ENCODE measurements around the gene REPIN1. TPM values are rescaled to one million over a fixed set of nuclear protein-coding genes. Genes with fewer than 3 reads are reported as not detected.

REPIN1 gene
- total and polyA plus RNA-seq, 2 donors: 25.2 to 76.7 TPM

DNA sequence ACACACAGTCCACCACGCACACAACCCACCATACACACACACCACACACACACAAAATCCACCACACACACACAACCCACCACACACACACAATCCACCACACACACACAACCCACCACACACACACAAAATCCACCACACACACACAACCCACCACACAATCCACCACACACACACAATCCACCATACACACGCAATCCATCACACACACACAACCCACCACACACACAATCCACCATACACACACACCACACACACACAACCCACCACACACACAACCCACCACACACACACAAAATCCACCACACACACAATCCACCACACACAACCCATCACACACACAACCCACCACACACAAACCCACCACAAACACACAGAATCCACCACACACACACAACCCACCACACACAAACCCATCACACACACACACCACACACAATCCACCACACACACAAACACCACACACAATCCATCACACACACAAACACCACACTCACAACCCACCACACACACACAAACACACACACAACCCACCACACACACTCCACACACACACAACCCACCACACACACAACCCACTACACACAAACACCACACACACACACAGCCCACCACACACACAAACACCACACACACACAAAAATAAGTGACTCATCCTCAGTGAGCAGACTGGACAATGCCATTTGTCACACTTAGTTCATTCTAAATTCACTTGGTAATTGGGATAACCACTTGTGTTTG, 8.8 kb upstream of the REPIN1 start:
- no peak for DNase-seq (ENCODE audit: extremely low spot score)
- 99% methylated on average over 2 of the region's 2 CpGs for WGBS
- Histone ChIP-seq H3K27ac (ENCODE audit: low read depth) (no peak overlapping the region), H3K36me3 (ENCODE audit: insufficient read depth) (no peaks in the 10 kb centered on the region), H3K4me3 (ENCODE audit: low read depth, low read length) (no peak overlapping the region), H3K4me1 (ENCODE audit: insufficient read depth) (no peaks in the 10 kb centered on the region)

DNA sequence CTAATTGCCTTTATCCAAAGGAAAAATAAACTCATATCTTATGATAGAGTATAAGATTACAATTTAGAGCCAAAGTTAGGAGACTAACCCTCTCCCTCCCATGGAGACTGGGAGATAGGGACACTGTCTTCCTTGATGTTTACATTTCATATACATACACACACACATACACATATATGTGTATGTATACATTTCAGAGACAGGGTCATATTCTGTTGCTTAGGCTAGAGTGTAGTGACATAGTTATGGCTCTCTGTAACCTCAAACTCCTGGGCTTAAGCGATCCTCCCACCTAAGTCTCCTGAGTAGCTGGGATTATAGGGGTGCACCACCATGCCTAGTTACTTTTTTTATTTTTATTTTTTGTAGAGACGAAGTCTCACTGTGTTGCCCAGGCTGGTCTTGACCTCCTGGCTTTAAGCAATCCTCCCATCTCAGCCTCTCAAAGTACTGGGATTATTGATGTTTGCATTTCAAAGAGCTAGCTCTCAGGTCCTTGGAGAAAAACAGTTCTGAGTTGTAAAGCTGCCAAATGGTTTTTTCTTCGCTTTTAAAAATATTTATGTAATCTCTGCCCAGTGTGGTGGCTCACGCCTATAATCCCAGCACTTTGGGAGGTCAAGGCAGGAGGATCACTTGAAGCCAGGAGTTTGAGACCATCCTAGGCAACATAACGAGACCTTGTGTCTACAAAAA, 8.1 kb upstream of the REPIN1 start:
- DNase-seq (ENCODE audit: extremely low spot score): no peak
- H3K4me3 ChIP-seq (ENCODE audit: low read depth, low read length): no peak overlapping the region
- H3K4me1 ChIP-seq (ENCODE audit: insufficient read depth): no peaks in the 10 kb centered on the region
- H3K36me3 ChIP-seq (ENCODE audit: insufficient read depth): no peaks in the 10 kb centered on the region
- no peak overlapping the region for H3K27ac ChIP-seq (ENCODE audit: low read depth)
- 65% methylated on average over 5 of the region's 5 CpGs for WGBS

- H3K4me3 ChIP-seq (ENCODE audit: low read depth, low read length): no peak overlapping the region
- H3K27ac ChIP-seq (ENCODE audit: low read depth): no peak overlapping the region
- WGBS: 42% methylated on average over 7 of the region's 7 CpGs
- H3K4me1 ChIP-seq (ENCODE audit: insufficient read depth): no peaks in the 10 kb centered on the region
- H3K36me3 ChIP-seq (ENCODE audit: insufficient read depth): no peaks in the 10 kb centered on the region
- no peak for DNase-seq (ENCODE audit: extremely low spot score)
Observed at GRCh38 chr7:150361402-150361801, 7.2 kb upstream of the REPIN1 start.

GRCh38 chr7:150361807-150362621, 6.6 kb upstream of the REPIN1 start:
- no peak for DNase-seq (ENCODE audit: extremely low spot score)
- Histone ChIP-seq H3K4me3 (ENCODE audit: low read depth, low read length) (no peak overlapping the region), H3K36me3 (ENCODE audit: insufficient read depth) (no peaks in the 10 kb centered on the region), H3K27ac (ENCODE audit: low read depth) (no peak overlapping the region), H3K4me1 (ENCODE audit: insufficient read depth) (no peaks in the 10 kb centered on the region)
- 50% methylated on average over 18 of the region's 18 CpGs for WGBS

DNA sequence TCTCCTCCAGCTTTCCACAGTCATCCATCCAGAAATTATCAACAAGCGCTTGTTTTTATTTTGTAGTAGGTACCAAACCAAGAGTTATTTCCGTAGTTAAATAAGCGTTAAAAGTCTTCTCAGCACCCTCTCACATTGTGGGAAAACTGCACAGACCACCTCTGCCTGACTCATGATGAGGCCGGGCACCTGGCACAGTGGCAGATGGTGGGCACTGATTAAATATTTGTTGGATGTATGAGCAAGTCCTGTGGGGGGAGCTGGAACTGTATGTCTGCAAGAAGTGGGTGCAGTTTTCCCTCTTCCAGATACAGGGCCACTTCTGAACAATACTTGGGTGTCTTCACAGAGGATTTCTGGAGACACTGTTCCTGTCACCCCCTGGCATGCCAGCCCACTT, 5.3 kb upstream of the REPIN1 start:
- H3K4me1 ChIP-seq (ENCODE audit: insufficient read depth): no peaks in the 10 kb centered on the region
- WGBS: 83% methylated on average over 4 of the region's 4 CpGs
- no peak for DNase-seq (ENCODE audit: extremely low spot score)

DNA sequence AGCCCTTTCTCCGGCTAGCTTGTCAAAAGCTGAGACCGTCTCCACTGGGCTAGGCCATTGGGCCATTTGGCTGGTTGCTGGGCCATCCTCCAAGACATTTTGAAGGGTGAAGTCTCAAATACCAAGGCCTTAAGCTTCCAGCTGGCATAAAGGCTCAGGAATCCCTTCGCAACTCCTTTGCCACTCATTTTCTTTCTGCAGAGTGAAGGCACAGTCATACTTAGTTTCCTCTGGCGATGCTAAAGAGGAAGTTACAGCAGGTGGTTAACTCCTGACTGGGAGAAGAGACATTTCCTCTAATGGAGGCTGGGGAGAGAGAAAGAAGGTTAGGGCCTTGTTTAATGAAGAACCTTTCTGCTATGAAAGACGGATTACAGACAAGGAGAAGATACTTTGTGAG, 4.8 kb upstream of the REPIN1 start:
- no peak for DNase-seq (ENCODE audit: extremely low spot score)
- WGBS: 80% methylated on average over 5 of the region's 5 CpGs
- Histone ChIP-seq H3K27ac (ENCODE audit: low read depth) (no peak overlapping the region), H3K4me3 (ENCODE audit: low read depth, low read length) (no peak overlapping the region), H3K4me1 (ENCODE audit: insufficient read depth) (no peaks in the 10 kb centered on the region), H3K36me3 (ENCODE audit: insufficient read depth) (no peaks in the 10 kb centered on the region)

More for the DNA sequence above, 5.3 kb upstream of the REPIN1 start:
- H3K27ac ChIP-seq (ENCODE audit: low read depth): no peak overlapping the region
- no peak overlapping the region for H3K4me3 ChIP-seq (ENCODE audit: low read depth, low read length)
- H3K36me3 ChIP-seq (ENCODE audit: insufficient read depth): no peaks in the 10 kb centered on the region

GRCh38 chr7:150365194-150365593, 3.4 kb upstream of the REPIN1 start:
- no peak for DNase-seq (ENCODE audit: extremely low spot score)
- Histone ChIP-seq H3K27ac (ENCODE audit: low read depth) (no peak overlapping the region), H3K36me3 (ENCODE audit: insufficient read depth) (no peaks in the 10 kb centered on the region), H3K4me1 (ENCODE audit: insufficient read depth) (no peaks in the 10 kb centered on the region), H3K4me3 (ENCODE audit: low read depth, low read length) (no peak overlapping the region)
- 92% methylated on average over 10 of the region's 10 CpGs for WGBS

DNA sequence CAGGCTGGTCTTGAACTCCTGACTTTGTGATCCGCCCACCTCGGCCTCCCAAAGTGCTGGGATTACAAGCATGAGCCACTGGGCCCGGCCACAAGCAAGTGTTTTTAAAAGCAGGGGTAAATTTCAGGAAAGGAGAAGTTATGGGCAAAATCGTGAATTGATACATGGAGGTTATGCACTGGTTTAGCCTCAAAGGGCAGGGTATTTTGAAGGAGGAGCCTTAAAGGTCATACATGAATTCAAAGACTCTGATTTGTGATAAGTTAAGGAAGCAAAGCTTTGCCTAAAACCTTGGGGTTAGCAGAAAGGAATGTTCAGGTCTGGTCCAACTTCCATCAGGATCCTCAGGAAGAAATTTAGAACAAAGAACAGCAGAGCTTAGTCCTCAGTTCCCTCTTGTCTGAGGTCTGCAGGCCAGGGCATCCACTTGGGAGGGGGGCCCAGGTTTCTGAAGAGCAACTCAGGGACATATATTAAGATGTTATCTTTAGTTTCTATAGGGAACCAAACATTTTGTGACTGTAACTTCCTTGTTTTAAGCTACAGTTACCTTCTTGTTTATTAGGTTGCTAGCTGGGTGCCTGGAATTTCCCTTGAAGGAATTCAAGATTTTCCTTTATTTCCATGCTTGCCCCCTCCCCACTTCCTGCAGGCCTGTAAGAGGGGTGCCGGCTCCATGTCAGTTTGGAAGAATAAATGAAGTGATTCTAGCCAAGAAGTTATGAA, 2.8 kb upstream of the REPIN1 start:
- no peak for DNase-seq (ENCODE audit: extremely low spot score)
- Histone ChIP-seq H3K4me3 (ENCODE audit: low read depth, low read length) (no peak overlapping the region), H3K27ac (ENCODE audit: low read depth) (no peak overlapping the region), H3K4me1 (ENCODE audit: insufficient read depth) (no peaks in the 10 kb centered on the region), H3K36me3 (ENCODE audit: insufficient read depth) (no peaks in the 10 kb centered on the region)
- 84% methylated on average over 5 of the region's 5 CpGs for WGBS

GRCh38 chr7:150367677-150368095, 936 bp upstream of the REPIN1 start:
- Histone ChIP-seq H3K4me3 (ENCODE audit: low read depth, low read length) (peak overlapping the region; percentile 86), H3K27ac (ENCODE audit: low read depth) (no peak overlapping the region), H3K36me3 (ENCODE audit: insufficient read depth) (no peaks in the 10 kb centered on the region), H3K4me1 (ENCODE audit: insufficient read depth) (peaks cover 2% of the 10 kb centered on the region)
- 52% methylated on average over 8 of the region's 8 CpGs for WGBS
- no peak for DNase-seq (ENCODE audit: extremely low spot score)

GRCh38 chr7:150368884-150369747, 494 bp downstream of the REPIN1 start:
- no peaks in the 10 kb centered on the region for H3K36me3 ChIP-seq (ENCODE audit: insufficient read depth)
- under 1% methylated on average over 58 of the region's 58 CpGs for WGBS
- H3K4me3 ChIP-seq (ENCODE audit: low read depth, low read length): peak overlapping the region; percentile 86
- peaks cover 2% of the 10 kb centered on the region for H3K4me1 ChIP-seq (ENCODE audit: insufficient read depth)
- peak overlapping the region; percentile 92 for H3K27ac ChIP-seq (ENCODE audit: low read depth)
- no peak for DNase-seq (ENCODE audit: extremely low spot score)

DNA sequence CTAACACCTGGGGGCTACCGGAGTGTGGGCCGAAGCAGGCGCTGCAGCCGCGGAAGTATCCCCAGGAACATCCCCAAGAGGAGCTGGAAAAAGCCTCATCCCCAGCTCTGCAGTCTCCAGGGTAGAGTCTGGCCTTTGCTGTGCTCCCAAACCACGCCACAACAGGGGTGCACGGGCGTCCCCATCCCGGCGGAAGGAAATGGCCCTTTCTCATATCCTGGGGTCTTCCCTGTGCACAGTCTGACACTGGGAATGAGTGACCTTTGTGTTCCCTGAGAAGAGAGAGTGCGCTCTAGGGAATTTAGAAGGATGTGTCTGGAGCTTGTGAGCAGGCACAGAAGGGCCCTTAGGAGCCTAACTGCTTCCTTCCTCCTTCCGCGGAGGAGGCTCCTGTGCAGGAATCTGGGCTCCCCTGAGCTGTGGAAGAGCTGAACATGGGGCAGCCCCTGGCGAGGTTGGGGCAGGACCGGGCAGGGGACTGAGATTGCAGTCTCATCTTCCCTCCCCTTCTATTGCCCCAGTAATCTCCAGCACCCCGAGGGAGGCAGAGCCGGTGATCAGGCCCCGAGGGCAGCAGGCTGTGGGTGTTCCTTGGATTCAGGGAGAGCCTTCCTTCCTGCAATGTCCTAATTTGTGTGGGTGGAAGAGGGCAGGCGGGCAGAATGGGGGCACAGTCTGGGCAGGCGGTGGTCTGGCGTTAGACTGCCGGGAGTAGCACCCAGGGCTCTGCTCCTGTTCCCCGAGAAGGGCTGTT, 1.3 kb downstream of the REPIN1 start:
- DNase-seq (ENCODE audit: extremely low spot score): no peak
- no peaks in the 10 kb centered on the region for H3K36me3 ChIP-seq (ENCODE audit: insufficient read depth)
- WGBS: 40% methylated on average over 23 of the region's 23 CpGs
- peaks cover 2% of the 10 kb centered on the region for H3K4me1 ChIP-seq (ENCODE audit: insufficient read depth)
- no peak overlapping the region for H3K27ac ChIP-seq (ENCODE audit: low read depth)
- H3K4me3 ChIP-seq (ENCODE audit: low read depth, low read length): peak overlapping the region; percentile 86

DNA sequence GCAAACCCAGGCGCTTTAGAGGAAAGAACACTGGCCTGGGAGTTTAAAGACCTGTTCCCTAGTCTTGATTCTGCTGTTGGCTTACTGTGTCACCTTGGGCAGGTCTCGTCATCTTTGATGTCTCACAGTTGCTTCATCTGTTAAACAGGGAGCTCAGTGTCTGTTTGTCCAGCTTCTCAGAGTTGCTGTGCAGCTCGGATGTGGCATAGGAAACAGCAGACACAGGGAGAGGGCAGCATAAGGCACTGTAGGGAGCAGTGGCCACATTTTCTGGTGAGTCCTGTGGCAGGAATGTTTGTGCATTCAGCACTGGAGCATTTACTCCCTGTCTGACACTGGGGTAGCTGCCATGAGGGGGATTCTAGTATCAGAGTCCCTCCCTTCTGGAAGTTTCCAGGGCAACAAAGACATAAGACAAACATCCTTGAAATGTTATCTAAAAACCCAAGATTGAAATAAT, 2.0 kb downstream of the REPIN1 start:
- WGBS: 75% methylated on average over 3 of the region's 3 CpGs

More for the DNA sequence above, 2.0 kb downstream of the REPIN1 start:
- H3K27ac ChIP-seq (ENCODE audit: low read depth): no peak overlapping the region
- no peaks in the 10 kb centered on the region for H3K36me3 ChIP-seq (ENCODE audit: insufficient read depth)
- no peak overlapping the region for H3K4me3 ChIP-seq (ENCODE audit: low read depth, low read length)
- peaks cover 2% of the 10 kb centered on the region for H3K4me1 ChIP-seq (ENCODE audit: insufficient read depth)
- no peak for DNase-seq (ENCODE audit: extremely low spot score)

Data from urinary bladder (tissue), 4 donors.